Measurements from ENCODE around the gene STAM.

STAM gene

DNA sequence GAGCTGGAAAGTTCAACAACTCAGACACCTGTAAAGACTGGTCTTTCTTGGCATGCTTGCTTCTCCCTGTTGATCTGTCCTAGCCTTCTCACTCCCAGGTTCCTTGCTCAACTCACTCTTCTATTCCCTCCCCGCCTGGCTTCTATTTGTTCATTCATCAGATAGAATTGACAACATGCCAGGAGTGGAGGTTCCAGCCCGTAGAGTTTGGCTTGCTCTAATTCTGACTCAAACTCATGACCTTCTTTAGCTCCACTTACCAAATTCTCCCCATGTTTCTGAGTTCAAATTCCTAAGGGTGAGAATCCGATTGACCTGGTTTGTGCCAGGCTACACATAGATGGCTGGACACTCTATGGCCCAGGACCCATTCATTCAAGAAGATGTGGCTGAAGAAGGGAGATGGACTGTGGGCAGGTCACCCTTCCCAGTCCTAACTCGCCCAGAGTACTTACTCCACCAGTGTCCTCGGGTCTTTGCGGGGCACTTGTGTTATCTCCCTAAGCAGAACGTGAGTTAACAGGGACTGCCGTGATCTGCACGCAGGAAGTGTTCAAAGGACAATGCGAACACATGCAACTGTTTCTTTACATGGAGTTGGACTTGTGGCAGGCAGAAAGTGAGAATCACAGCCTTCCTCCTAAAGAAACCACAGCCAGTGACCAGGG lies 104.1 kb downstream of the STAM start:
- no peak for DNase-seq
- in situ Hi-C loops (cut with MboI; ENCODE audit: low pct_unique_long_range_greater_than_20kb, low sequenced_read_pairs) = no loop called here

DNA sequence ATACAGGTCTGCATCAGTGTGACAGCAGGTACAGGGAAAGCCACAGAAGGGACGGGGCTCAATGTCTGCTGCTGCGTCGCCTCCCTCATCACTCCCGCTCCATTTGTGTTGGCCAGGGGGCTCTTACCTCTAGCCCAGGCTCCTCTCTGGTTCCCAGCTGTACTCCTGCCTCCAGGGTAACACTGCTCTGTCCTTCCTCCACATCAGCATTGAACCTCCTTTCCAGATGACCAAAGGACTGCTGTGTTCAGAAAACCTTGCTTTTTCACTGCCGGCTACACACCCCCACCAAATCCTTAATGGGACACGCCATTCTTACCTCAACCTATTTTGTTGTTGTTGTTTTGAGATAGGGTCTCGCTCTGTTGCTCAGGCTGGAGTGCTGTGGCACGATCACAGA lies 105.9 kb downstream of the STAM start:
- DNase-seq = no peak
- in situ Hi-C loops (cut with MboI; ENCODE audit: low pct_unique_long_range_greater_than_20kb, low sequenced_read_pairs) = no loop called here

DNA sequence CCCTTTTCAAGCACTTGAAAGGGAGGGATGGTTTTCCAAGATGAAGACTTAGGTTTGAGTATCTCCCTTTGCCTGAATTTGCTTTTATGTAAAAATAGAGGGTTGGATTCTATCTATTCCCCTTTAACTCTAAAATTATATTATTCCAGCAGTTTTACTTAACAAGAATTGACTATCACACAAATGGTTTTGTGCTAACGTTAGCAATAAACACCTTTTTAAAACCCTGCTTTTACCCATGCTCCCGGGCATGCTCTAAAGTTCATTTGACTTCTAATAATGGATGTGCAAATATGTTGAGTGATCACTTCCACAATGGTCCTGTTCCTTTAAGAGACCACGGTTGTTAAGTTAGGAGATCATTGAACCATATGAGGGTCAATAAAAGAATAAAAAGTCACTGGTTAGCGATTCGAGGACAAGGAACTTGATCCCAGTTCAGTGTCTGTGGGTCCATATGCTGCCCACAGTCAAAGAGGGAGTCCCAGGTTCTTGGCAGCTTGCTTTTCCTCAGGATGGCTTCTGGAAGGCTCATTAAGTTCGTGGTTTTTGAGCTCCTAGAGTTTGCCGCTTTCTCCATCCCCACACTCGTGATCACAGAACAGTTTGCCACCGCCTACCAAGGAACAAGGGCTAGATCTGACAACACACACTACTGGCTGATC lies 108.0 kb downstream of the STAM start, which contains the start of gene TMEM236:
Gene TMEM236, plus strand, starts transcription at position 421 of the 665 bp plus-strand sequence. Its CDS starts 95 bp downstream, at position 516.
- no peak for DNase-seq
- in situ Hi-C loops (cut with MboI; ENCODE audit: low pct_unique_long_range_greater_than_20kb, low sequenced_read_pairs) = no loop called here

DNA sequence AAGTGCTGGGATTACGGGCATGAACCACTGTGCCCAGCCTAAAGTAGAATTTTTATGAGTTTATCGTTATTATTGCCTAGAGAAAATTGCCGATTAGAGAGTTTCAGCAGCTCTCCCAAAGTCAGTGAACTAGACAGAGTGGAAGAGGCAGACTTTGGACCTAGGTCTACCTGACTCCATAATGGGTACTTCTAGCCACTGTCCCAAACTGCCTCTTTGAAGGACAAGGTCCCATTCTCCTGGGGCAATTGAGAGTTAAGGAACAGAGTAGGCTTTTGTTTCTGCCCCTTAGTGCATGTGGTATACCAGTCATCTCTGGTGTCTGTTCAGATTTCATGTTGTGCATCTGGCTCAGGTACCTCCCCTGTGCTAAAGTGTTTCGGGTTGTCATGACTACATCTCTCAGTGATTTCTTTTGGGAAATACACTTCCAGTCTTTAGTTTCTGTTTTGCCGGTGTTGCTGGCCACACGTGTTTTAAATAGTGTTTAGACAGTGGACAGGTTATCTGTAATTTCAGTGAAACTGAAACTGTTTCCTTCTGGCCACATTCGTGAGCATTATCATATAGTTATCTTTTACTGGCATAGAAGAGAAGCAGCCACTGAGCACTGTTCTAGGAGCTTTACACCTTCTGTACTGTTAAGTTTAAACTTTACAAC lies 112.7 kb downstream of the STAM start:
- DNase-seq = no peak
- in situ Hi-C loops (cut with MboI; ENCODE audit: low pct_unique_long_range_greater_than_20kb, low sequenced_read_pairs) = no loop called here

DNA sequence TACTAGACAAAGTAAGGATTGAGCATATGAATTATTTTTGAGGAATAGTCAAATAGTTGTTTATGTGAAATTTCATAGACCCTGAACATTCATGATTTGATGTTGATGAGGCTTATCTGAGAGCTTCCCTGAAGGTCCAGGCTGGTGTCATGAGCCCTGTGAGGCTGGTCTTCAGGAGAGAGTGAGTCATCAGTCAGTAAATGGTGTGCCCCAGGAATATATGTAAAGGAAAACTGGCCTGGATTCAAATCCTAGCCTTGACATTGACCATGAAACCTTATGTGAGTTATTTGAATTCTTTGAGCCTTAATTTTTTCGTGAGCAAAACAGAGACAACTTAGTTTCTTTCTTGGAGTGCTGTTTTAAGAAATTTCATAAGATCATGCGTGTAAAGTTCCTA lies 114.2 kb downstream of the STAM start:
- in situ Hi-C loops (cut with MboI; ENCODE audit: low pct_unique_long_range_greater_than_20kb, low sequenced_read_pairs) = no loop called here
- DNase-seq = no peak

DNA sequence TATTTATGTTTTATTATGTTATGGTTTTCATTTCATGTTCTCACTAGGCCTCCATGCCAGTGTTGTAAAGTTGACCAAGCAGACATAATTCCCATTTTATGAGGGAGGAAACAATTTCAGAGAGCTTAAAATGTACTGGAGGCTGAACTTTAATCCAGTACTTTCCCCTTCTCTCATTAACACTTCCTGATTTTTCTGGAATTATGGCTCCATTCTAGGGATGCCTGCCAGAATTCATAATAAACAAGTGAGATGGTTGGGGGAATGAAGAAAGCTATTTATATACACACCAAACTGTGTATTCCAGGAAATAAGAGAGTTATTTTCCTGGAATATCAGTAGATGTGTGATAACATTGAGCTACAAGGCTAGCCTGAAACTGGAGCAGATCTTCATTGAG lies 114.9 kb downstream of the STAM start:
- no peak for DNase-seq
- in situ Hi-C loops (cut with MboI; ENCODE audit: low pct_unique_long_range_greater_than_20kb, low sequenced_read_pairs) = no loop called here

DNA sequence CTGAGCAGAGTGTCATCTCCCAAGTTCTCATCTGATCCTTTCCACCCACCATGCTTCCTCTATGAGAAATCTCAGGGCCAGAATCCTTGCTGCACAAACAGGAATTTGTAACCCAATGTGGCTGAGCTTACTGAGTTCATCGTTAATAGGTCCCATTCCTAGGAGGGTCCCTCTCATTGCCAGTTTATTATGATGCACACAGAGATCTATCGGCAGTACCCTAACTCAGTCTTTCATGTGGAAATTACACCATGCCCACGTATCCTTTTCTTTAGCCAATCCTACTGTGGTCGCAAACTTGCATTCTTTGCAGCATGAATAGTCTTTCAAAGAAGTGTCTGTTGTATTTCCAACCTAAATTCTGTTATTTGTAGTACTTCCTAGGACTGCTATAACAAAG lies 120.2 kb downstream of the STAM start:
- in situ Hi-C loops (cut with MboI; ENCODE audit: low pct_unique_long_range_greater_than_20kb, low sequenced_read_pairs) = no loop called here
- DNase-seq = no peak

DNA sequence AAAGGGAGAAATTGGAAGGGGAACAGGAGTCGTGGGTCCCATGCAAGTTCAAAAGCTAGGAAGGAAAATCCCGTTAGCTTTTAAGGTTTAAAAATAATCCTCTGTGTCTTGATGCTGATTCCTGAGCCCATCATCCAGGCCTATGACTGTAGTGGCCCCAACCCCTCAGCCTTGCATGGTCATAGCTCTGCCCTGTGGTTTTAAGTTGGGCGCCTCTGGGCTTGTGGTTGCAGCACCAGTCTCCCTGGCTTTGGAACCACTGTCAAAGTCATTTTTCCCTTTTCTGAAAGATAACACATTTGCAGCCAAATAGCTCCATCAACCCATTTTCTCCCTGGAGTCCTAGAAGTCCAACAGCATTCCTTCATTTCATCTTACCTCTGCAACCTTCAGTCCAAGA lies 121.7 kb downstream of the STAM start:
- in situ Hi-C loops (cut with MboI; ENCODE audit: low pct_unique_long_range_greater_than_20kb, low sequenced_read_pairs) = no loop called here
- no peak for DNase-seq
